NCI-H226 (cell line): ENCODE results near the gene CAVIN3.
"Not testable (repeated sequence)": the region's sequence is repeated elsewhere in the genome, so short reads cannot be mapped to it uniquely, and the experiment has no call there.

Source experiments
- DNase-seq: peaks from one replicate; pipeline ENCODE4 v3.0.0-alpha.2; 2015

The CAVIN3 gene

DNA sequence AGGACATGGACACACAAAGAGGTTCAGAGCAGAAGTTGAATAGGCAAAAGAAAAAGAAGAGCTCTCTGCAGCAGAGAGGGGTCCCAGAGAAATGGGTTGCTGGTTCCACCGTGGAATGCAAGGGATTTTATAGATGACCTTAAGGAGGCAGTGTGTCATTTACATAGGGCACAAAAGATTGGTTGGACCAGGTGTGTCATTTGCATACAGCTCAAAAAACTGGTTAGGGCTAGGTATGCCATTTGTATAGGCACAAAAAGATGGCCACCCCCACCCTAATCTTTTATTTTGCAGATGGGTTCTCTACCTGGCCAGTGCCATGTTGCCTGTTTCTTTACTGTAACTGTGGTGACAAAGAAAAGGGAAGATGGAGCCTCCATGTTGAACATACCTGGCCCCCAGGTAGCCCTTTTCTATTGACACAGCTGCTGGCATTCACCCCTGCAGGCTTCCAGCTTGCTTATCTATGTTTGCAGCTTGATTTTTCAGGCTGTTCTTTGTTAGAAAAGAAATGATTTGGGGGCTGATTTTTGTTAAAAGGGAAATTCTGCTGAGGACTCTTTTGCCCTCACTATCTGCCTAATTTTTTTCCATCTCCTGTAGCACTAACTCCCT, 3.1 kb upstream of the CAVIN3 start:
- DNase-seq, result no peak

DNA sequence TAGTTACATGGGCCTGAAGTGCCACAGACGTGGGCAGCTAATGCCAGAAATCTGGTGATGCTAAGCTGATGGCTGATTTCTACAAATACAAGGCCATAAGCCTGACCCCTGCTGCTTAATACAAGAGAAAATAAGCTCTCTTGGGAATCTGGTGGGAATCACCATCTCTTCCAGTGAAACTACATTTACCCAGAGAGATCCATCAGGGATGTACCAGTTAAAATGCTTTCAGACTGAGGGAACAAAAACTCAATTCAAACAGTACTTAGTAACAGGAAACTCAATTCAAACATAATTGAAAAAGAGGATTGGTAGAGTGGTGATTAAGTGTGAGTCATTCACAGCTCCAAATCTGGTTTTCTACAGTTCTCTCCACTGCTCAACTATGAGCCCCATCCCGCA, 1.7 kb upstream of the CAVIN3 start:
- peak; percentile 54 for DNase-seq

DNA sequence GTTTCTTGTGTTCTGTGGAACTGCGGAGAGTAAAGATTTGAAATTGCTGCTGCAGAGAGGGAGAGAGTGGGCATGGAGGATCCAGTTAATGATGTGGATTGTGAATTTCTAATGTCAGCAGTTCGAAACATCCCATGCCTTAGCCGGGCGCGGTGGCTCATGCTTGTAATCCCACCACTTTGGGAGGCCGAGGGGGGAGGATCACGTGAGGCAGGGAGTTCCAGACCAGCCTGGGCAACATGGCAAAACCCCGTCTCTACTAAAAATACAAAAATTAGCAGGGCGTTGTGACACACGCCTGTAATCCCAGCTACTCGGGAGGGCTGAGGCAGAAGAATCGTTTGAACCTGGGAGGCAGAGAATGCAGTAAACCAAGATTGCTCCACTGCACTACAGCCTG, 1.1 kb upstream of the CAVIN3 start:
- DNase-seq, result no peak

DNA sequence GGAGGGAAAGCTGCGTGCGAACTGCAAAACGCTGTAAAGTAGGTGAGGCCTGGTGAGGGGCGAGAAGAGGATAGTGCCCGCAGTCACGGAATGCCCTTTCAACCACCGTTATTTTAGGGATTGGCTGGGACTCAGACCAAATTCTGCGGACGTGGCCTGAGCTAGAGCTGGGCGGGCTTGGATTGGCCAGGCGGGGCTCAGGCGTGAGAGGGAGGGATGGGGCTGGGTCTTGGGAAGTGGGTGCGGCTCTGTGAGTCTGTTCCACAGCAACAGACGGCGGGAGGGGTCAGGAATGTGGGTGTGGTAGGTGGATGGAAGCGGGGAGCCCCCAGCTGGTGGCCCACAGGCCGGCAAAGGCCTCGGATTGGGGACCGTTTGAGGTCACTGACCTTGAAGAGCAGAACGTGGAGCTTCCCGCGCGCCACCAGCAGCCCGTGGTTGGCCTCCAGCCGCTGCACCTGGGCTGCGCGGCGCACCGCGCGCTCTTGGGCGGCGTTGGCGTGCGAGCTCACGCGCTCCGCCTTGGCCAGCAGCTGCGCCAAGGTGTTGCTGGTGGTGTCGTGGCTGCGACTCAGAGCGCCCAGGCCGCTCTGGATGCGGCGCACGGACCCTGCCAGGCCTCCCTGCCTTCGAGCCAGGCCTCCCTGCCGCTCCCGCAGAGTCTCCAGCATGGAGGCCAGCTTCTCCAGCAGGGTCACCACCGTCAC, 444 bp downstream of the CAVIN3 start:
- peak; percentile 97 for DNase-seq

DNA sequence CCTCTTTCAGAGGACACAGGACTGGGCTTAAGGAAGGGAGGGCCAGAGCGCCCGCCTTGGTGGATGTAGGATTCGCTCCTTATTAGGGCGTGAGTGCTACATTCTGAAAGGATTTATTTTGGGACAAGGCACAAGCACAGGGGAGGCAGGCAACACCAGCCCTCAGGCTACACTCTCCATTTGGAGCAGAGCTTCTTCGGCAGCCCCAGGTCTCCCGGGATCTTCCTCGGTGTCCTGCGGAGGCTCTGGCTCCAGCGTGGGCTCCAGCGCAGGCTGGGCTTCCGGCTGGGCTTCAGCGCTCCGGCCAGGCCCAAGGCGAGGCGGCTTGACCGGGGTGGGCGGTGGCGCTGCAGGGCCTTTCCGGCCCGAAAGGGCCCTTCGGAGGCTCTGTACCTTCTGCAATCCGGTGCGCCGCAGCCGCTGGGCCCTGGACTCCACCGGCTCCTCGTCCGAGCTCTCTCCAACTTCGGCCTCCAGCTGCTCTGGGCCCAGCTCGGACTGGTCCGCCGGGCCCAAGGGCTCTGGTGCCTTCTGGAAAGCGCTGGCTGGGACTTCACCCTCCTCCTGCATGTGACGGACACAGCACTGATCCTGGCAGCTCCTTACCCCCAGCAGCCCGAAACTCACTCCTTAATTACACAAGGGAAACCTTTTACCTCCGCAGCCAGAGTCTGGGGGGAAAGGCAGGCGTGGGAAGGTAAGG, 1.1 kb downstream of the CAVIN3 start:
- no peak for DNase-seq

DNA sequence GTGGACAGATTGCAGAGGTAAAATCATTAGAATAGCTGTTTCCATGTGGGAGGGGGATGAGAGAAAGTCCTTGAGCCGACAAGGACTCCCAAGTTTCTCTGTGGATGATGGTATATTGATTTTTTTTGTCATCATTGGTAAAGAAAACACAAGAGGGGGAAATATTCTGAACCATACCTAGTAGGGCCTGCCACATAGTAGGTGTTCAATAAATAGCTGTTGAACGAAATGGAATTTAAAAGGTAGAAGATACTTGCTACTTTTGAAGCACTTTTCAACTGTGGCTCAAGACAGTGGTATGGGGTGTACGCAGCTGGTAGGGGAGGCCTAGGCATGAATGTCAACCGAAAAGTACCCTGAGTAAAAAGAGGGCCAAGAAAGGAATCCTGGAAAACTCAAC, 2.1 kb downstream of the CAVIN3 start:
- no peak for DNase-seq

- peak; percentile 55 for DNase-seq
Observed at GRCh38 chr11:6315811-6316425, 4.4 kb downstream of the CAVIN3 start.

GRCh38 chr11:6312106-6312505, 8.2 kb downstream of the CAVIN3 start:
- DNase-seq, result no peak

GRCh38 chr11:6307876-6308275, 12.4 kb downstream of the CAVIN3 start:
- DNase-seq, result no peak

- DNase-seq, result no peak
Observed at GRCh38 chr11:6305297-6305696, 15.0 kb downstream of the CAVIN3 start.

GRCh38 chr11:6303661-6304060, 16.6 kb downstream of the CAVIN3 start:
- no peak for DNase-seq

GRCh38 chr11:6301096-6301495, 19.2 kb downstream of the CAVIN3 start:
- DNase-seq, result no peak

DNA sequence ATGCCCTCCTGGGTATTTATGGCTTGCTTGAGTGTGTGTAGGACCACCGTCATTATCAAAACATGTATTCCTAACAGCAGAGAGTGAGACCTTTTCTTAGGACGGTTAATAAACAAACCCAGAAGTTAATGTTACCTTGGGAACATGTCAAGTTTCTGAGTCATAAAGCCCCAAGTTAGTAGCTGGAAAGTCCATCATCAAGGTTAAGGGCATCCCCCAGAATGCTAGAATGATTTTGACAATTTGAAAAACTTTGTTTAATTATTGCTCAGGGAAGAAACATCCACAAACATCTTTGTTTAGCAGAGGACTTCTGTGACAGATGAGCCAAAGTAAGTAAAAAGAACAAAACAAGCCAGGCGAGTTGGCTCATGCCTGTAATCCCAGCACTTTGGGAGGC, 20.0 kb downstream of the CAVIN3 start:
- DNase-seq, result no peak

- peak; percentile 42 for DNase-seq
Observed at GRCh38 chr11:6298605-6299004, 21.7 kb downstream of the CAVIN3 start.

DNA sequence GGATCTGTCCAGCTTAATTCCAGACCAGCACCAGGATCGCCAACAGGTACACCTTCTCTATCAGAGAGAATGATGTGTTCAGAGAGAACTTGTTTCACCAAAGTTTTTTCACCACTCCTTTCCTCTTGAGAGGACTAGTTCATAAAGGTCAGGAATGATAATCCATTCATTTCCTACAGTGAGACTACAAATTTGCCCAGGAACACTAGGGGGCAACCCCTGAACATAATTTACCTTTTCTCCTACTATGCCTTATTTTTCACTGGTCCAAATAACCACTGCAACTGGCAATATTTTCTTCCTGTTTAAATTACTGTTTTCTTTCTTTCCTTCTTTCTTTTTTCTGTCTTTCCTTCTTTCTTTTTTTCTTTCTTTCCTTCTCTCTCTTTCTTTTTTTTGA, 22.5 kb downstream of the CAVIN3 start:
- no peak for DNase-seq

GRCh38 chr11:6285019-6285418, 35.3 kb downstream of the CAVIN3 start:
- no peak for DNase-seq

DNA sequence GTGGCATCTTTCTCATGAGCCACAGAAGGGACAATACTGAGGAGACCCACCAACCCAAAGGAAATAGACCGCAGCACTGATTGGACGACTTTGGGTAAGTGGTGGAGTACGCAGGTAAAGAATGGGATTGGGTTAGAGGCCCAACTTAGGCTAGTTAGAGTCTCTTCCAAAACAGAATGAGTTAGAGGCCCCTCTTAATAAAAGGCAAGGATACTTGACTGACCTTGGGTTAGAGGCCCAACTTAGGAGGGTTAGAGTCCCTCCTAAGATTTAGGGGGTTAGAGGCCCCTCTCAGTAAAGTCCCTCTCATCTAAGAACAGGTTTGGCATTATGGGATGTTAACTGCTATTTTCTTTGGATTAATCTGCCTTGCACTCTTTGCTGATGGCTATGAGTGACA, 36.1 kb downstream of the CAVIN3 start:
- no peak for DNase-seq

GRCh38 chr11:6283453-6284023, 36.8 kb downstream of the CAVIN3 start:
- DNase-seq, result no peak

DNA sequence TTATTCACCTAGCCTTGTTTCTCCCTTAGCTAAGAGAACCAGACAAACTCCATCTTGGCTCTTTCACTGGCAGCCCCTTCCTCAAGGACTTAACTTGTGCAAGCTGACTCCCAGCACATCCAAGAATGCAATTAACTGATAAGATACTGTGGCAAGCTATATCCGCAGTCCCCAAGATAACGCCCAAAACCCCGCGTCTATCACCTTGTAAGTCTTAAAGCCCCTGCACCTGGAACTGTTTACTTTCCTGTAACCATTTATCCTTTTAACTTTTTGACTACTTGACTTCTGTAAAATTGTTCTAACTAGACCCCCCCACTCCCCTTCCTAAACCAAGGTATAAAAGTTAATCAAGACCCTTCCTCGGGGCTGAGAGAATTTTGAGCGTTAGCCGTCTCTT, 39.5 kb downstream of the CAVIN3 start:
- not testable (repeated sequence) for DNase-seq

GRCh38 chr11:6273188-6273587, 47.1 kb downstream of the CAVIN3 start:
- DNase-seq, result no peak

DNA sequence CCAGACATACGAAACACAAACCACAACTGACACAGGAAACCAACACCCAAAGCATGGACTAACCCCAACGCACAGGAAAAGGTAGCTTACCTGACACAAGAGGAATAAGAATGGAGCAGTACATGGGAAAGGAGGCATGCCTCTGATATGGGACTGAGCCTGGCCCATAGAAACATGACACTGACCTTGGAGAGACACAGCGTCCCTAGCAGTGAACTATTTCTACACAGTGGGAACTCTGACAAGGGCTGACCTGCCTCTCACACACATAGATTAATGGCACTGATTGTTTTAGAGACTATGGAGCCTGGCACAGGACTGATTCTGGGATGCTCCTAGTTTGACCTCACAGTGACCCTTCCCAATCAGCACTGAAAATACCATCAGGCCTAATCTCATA, 48.7 kb downstream of the CAVIN3 start:
- no peak for DNase-seq

- DNase-seq, result no peak
Observed at GRCh38 chr11:6270584-6271246, 49.6 kb downstream of the CAVIN3 start.

GRCh38 chr11:6269994-6270393, 50.3 kb downstream of the CAVIN3 start:
- DNase-seq, result no peak
